Measurements from ENCODE around the gene VWA3A.

- no peak for TF ChIP-seq CTCF (IDR thresholded peaks at IDR 0.05)
- no peak for TF ChIP-seq ZFX (IDR thresholded peaks at IDR 0.05; ENCODE audit: borderline replicate concordance)
Observed at GRCh38 chr16:22191532-22192260, 99.4 kb downstream of the VWA3A start.

All from 22Rv1 (cell line).